Thyroid gland (tissue), 4 donors: Measurements from ENCODE around the gene CARTPT. TPM values are rescaled to one million over a fixed set of nuclear protein-coding genes. Genes with fewer than 3 reads are reported as not detected.

Source experiments
- DNase-seq, 2 donors: peaks; one replicate each; pipeline ENCODE4 v3.0.0-alpha.2; 2019
- H3K27ac ChIP-seq, 3 donors: fragments of 200-600 bp; sonication (generic); 1 replicate in 2 of 3; 2 replicates in 1 of 3; pipeline ENCODE4 v1.5.1; 2016 to 2019; ENCODE audit warnings: mild to moderate bottlenecking in 1 of 3, moderate library complexity in 1 of 3
- H3K27me3 ChIP-seq: fragments of 200-600 bp; sonication (generic); one replicate; pipeline ENCODE4 v1.5.1; 2019
- H3K36me3 ChIP-seq, 2 donors: fragments of 200-600 bp; sonication (generic); one replicate each; pipeline ENCODE4 v1.5.1; 2016 to 2019
- H3K4me1 ChIP-seq, 2 donors: fragments of 200-600 bp; sonication (generic); one replicate each; pipeline ENCODE4 v1.5.1; 2017 to 2019
- H3K4me3 ChIP-seq, 3 donors: fragments of 200-600 bp; sonication (generic); replicated peaks in 1 of 3; 1 replicate in 2 of 3; 2 replicates in 1 of 3; pipeline ENCODE4 v1.5.1; 2016; ENCODE audit warnings: mild to moderate bottlenecking in 1 of 3
- H3K9me3 ChIP-seq: fragments of 200-600 bp; sonication (generic); one replicate; pipeline ENCODE4 v1.5.1; 2017
- CTCF ChIP-seq, 6 experiments: fragments of 200-600 bp in 3 of 6; fragments of 450-650 bp in 3 of 6; sonication (generic) in 3 of 6; IDR thresholded peaks; one replicate each; pipeline ENCODE4 v1.5.1; 2016 to 2019; ENCODE audit warnings: antibody characterized with exemption in 6 of 6, mild to moderate bottlenecking in 2 of 6, inconsistent platforms in 1 of 6, moderate library complexity in 1 of 6
- POLR2A ChIP-seq, 2 donors: fragments of 450-650 bp; IDR thresholded peaks; one replicate each; pipeline ENCODE4 v1.6.1; 2017; ENCODE audit warnings: antibody characterized with exemption in 2 of 2, mild to moderate bottlenecking in 2 of 2, moderate library complexity in 1 of 2
- WGBS, 2 donors: methylation state at CpG; one replicate each; pipeline ENCODE4 v1.1.5; 2017; 5-methylcytosine and 5-hydroxymethylcytosine counted together
- intact Hi-C: fragments of 100-400 bp; cut with DNase I; formaldehyde crosslinking; loops from one replicate; pipeline ENCODE4 v1.15.1; 2023
- total RNA-seq, 4 donors: library from RNA; depleted of rRNA; stranded (reverse); fragments of >200 nt; gene quantifications; one replicate each; pipeline ENCODE4 v1.2.3, GENCODE V29; 2016

The CARTPT gene
- total RNA-seq, 4 donors from 2014 or later, result 3.9 to 8.7 TPM; not detected in 2

GRCh38 chr5:71705421-71705820, 13.7 kb upstream of the CARTPT start:
- Histone ChIP-seq H3K4me3 (no peak overlapping the region), H3K27ac (no peak overlapping the region), H3K36me3 (no peaks in the 10 kb centered on the region), H3K27me3 (no peaks in the 10 kb centered on the region), H3K4me1 (no peaks in the 10 kb centered on the region), H3K9me3 (no peaks in the 10 kb centered on the region)
- no peak for DNase-seq
- intact Hi-C loops, result no loop called here
- TF ChIP-seq POLR2A (IDR thresholded peaks at IDR 0.05) (no peak), CTCF (IDR thresholded peaks at IDR 0.05) (no peak)
- 88 to 94% methylated on average over 5 of the region's 5 CpGs for WGBS, 2 donors

DNA sequence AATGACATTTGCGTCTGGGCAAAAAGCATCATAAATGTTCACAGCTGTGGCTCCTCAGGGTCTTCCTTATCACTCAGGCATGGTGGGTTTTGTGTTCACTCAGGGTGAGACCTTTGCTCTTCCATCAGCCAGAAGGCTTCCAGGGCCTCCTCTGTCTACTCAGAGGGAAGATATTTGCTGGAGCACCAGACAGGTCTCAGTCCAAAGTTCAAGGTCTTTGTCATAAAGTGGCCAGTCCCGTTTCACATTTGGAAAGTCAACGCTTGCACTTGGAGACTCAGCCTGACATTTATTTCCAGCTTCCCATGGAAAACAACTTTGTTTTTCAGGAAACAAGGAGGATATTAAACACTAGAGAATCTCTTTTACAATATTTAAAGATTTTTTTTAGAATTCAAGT, 12.2 kb upstream of the CARTPT start:
- intact Hi-C loops, result no loop called here
- WGBS, 2 donors, result 87 to 91% methylated on average over 3 of the region's 3 CpGs

GRCh38 chr5:71711610-71712009, 7.5 kb upstream of the CARTPT start:
- 80 to 84% methylated on average over 4 of the region's 4 CpGs for WGBS, 2 donors

More for the DNA sequence above, 12.2 kb upstream of the CARTPT start:
- Histone ChIP-seq H3K27ac (no peak overlapping the region), H3K9me3 (no peaks in the 10 kb centered on the region), H3K36me3 (no peaks in the 10 kb centered on the region), H3K4me3 (no peak overlapping the region), H3K27me3 (no peaks in the 10 kb centered on the region), H3K4me1 (no peaks in the 10 kb centered on the region)
- no peak for DNase-seq
- TF ChIP-seq POLR2A (IDR thresholded peaks at IDR 0.05) (no peak), CTCF (IDR thresholded peaks at IDR 0.05) (no peak)

GRCh38 chr5:71714911-71715310, 4.2 kb upstream of the CARTPT start:
- no peaks in the 10 kb centered on the region for H3K9me3 ChIP-seq
- TF ChIP-seq CTCF (IDR thresholded peaks at IDR 0.05) (no peak), POLR2A (IDR thresholded peaks at IDR 0.05) (no peak)
- no peaks in the 10 kb centered on the region for H3K27me3 ChIP-seq
- H3K36me3 ChIP-seq, result no peaks in the 10 kb centered on the region
- H3K4me3 ChIP-seq, result no peak overlapping the region
- no peak for DNase-seq
- H3K4me1 ChIP-seq, result peaks cover 16 to 33% of the 10 kb centered on the region in 2 donors
- H3K27ac ChIP-seq, result no peak overlapping the region
- intact Hi-C loops, result no loop called here
- 35 to 54% methylated on average over 2 of the region's 2 CpGs for WGBS, 2 donors

More at GRCh38 chr5:71711610-71712009, 7.5 kb upstream of the CARTPT start:
- H3K27ac ChIP-seq, result no peak overlapping the region
- intact Hi-C loops, result no loop called here
- H3K36me3 ChIP-seq, result no peaks in the 10 kb centered on the region
- no peaks in the 10 kb centered on the region for H3K9me3 ChIP-seq
- no peaks in the 10 kb centered on the region for H3K27me3 ChIP-seq
- H3K4me3 ChIP-seq, result no peak overlapping the region
- no peak for TF ChIP-seq POLR2A (IDR thresholded peaks at IDR 0.05)
- peaks cover 2 to 14% of the 10 kb centered on the region in 2 donors for H3K4me1 ChIP-seq
- DNase-seq, result no peak

GRCh38 chr5:71727978-71728377, 8.9 kb downstream of the CARTPT start:
- no peaks in the 10 kb centered on the region for H3K27me3 ChIP-seq
- TF ChIP-seq POLR2A (IDR thresholded peaks at IDR 0.05) (no peak), CTCF (IDR thresholded peaks at IDR 0.05) (no peak)
- intact Hi-C loops, result no loop called here
- H3K9me3 ChIP-seq, result no peaks in the 10 kb centered on the region
- DNase-seq, result no peak
- no peak overlapping the region for H3K27ac ChIP-seq
- no peak overlapping the region for H3K4me3 ChIP-seq
- no peaks in the 10 kb centered on the region for H3K36me3 ChIP-seq
- H3K4me1 ChIP-seq, result no peaks in the 10 kb centered on the region
- WGBS, 2 donors, result 75 to 96% methylated on average over 2 of the region's 2 CpGs

- no peak for DNase-seq
- H3K27me3 ChIP-seq, result no peaks in the 10 kb centered on the region
- no peak overlapping the region for H3K4me3 ChIP-seq
- H3K36me3 ChIP-seq, result no peaks in the 10 kb centered on the region
- no peaks in the 10 kb centered on the region for H3K9me3 ChIP-seq
- H3K4me1 ChIP-seq, result no peaks in the 10 kb centered on the region
- intact Hi-C loops, result no loop called here
- TF ChIP-seq CTCF (IDR thresholded peaks at IDR 0.05), result no peak
- TF ChIP-seq POLR2A (IDR thresholded peaks at IDR 0.05), result no peak
- H3K27ac ChIP-seq, result no peak overlapping the region
Measured at GRCh38 chr5:71731015-71731414, 11.9 kb downstream of the CARTPT start.
